ENCODE measurements around the gene CCDC88C. TPM values are rescaled to one million over a fixed set of nuclear protein-coding genes. Genes with fewer than 3 reads are reported as not detected.

Gene CCDC88C
- total RNA-seq, 1 donor = 0.36 TPM

DNA sequence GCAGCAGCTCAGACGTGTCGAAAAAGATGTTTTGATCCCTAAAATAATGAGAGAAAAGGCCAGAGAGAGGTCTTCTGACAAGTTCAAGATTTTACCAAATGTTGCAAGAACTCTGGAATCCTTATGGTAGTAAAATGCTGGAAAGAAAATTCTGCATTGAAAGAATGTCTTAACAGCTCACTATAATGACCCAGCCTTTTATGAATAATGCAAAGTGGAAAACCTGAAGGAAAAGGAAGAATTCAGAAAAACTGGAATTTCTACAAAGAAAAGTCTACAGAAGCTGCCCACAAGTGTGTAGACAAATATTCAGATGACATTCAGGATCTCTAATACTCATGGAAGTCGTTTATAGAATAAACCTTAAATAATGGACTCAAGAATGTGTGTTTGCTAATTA is 1.8 kb upstream of the CCDC88C start:
- Histone ChIP-seq H4K20me1 (ENCODE audit: insufficient read depth, low read length) (no peaks in the 10 kb centered on the region), H3K4me2 (ENCODE audit: insufficient read depth, low read length) (no peak overlapping the region), H3K4me1 (ENCODE audit: insufficient read depth, low read length) (peaks cover 7% of the 10 kb centered on the region), H3K36me3 (ENCODE audit: insufficient read depth, low read length) (no peaks in the 10 kb centered on the region), H3K79me2 (ENCODE audit: insufficient read depth, low read length) (no peaks in the 10 kb centered on the region), H3K9me3 (ENCODE audit: low read depth, low read length) (no peaks in the 10 kb centered on the region), H3K27ac (ENCODE audit: low read depth, low read length) (no peak overlapping the region), H3K27me3 (ENCODE audit: insufficient read depth, low read length) (peaks cover 40% of the 10 kb centered on the region), H3K4me3 (ENCODE audit: insufficient read depth, low read length) (no peak overlapping the region), H2AFZ (ENCODE audit: low read length) (no peak overlapping the region)
- TF ChIP-seq CTCF (IDR thresholded peaks at IDR 0.05; ENCODE audit: extremely low read depth, low read depth, low read length) = no peak
- DNase-seq (ENCODE audit: insufficient read length, low spot score, missing footprints) = no peak

GRCh38 chr14:91419044-91419397 is 1.4 kb upstream of the CCDC88C start:
- no peak for DNase-seq (ENCODE audit: insufficient read length, low spot score, missing footprints)
- H3K4me3 ChIP-seq (ENCODE audit: insufficient read depth, low read length) = peak overlapping the region; percentile 61
- H3K27me3 ChIP-seq (ENCODE audit: insufficient read depth, low read length) = peaks cover 45% of the 10 kb centered on the region
- peaks cover 7% of the 10 kb centered on the region for H3K4me1 ChIP-seq (ENCODE audit: insufficient read depth, low read length)
- H2AFZ ChIP-seq (ENCODE audit: low read length) = no peak overlapping the region
- H4K20me1 ChIP-seq (ENCODE audit: insufficient read depth, low read length) = no peaks in the 10 kb centered on the region
- TF ChIP-seq CTCF (IDR thresholded peaks at IDR 0.05; ENCODE audit: extremely low read depth, low read depth, low read length) = no peak
- peak overlapping the region; percentile 81 for H3K4me2 ChIP-seq (ENCODE audit: insufficient read depth, low read length)
- H3K36me3 ChIP-seq (ENCODE audit: insufficient read depth, low read length) = no peaks in the 10 kb centered on the region
- H3K9me3 ChIP-seq (ENCODE audit: low read depth, low read length) = no peaks in the 10 kb centered on the region
- H3K79me2 ChIP-seq (ENCODE audit: insufficient read depth, low read length) = no peaks in the 10 kb centered on the region
- no peak overlapping the region for H3K27ac ChIP-seq (ENCODE audit: low read depth, low read length)

- Histone ChIP-seq H3K4me2 (ENCODE audit: insufficient read depth, low read length) (peak overlapping the region; percentile 81), H3K27ac (ENCODE audit: low read depth, low read length) (no peak overlapping the region), H3K4me1 (ENCODE audit: insufficient read depth, low read length) (peaks cover 7% of the 10 kb centered on the region), H2AFZ (ENCODE audit: low read length) (peak overlapping the region; percentile 89), H4K20me1 (ENCODE audit: insufficient read depth, low read length) (no peaks in the 10 kb centered on the region), H3K9me3 (ENCODE audit: low read depth, low read length) (no peaks in the 10 kb centered on the region), H3K4me3 (ENCODE audit: insufficient read depth, low read length) (peak overlapping the region; percentile 61), H3K79me2 (ENCODE audit: insufficient read depth, low read length) (no peaks in the 10 kb centered on the region), H3K27me3 (ENCODE audit: insufficient read depth, low read length) (peaks cover 47% of the 10 kb centered on the region), H3K36me3 (ENCODE audit: insufficient read depth, low read length) (no peaks in the 10 kb centered on the region)
- peak; percentile 87 for TF ChIP-seq CTCF (IDR thresholded peaks at IDR 0.05; ENCODE audit: extremely low read depth, low read depth, low read length)
- peak; percentile 92 for DNase-seq (ENCODE audit: insufficient read length, low spot score, missing footprints)
These were observed 895 bp upstream of the CCDC88C start for GRCh38 chr14:91418387-91419043.

- Histone ChIP-seq H3K4me2 (ENCODE audit: insufficient read depth, low read length) (peak overlapping the region; percentile 81), H3K27ac (ENCODE audit: low read depth, low read length) (no peak overlapping the region), H3K4me3 (ENCODE audit: insufficient read depth, low read length) (peak overlapping the region; percentile 61), H3K36me3 (ENCODE audit: insufficient read depth, low read length) (no peaks in the 10 kb centered on the region), H2AFZ (ENCODE audit: low read length) (no peak overlapping the region), H4K20me1 (ENCODE audit: insufficient read depth, low read length) (no peaks in the 10 kb centered on the region), H3K9me3 (ENCODE audit: low read depth, low read length) (no peaks in the 10 kb centered on the region), H3K79me2 (ENCODE audit: insufficient read depth, low read length) (no peaks in the 10 kb centered on the region), H3K27me3 (ENCODE audit: insufficient read depth, low read length) (peaks cover 47% of the 10 kb centered on the region), H3K4me1 (ENCODE audit: insufficient read depth, low read length) (peaks cover 7% of the 10 kb centered on the region)
- TF ChIP-seq CTCF (IDR thresholded peaks at IDR 0.05; ENCODE audit: extremely low read depth, low read depth, low read length) = no peak
- peak; percentile 83 for DNase-seq (ENCODE audit: insufficient read length, low spot score, missing footprints)
These were observed 365 bp upstream of the CCDC88C start for GRCh38 chr14:91417983-91418386.

Measured in osteoblast (primary cell).